ENCODE measurements around the gene CCDC183.

- no peak for TF ChIP-seq RAD21 (conservative IDR thresholded peaks at IDR 0.05)
- TF ChIP-seq, protein P1, sequence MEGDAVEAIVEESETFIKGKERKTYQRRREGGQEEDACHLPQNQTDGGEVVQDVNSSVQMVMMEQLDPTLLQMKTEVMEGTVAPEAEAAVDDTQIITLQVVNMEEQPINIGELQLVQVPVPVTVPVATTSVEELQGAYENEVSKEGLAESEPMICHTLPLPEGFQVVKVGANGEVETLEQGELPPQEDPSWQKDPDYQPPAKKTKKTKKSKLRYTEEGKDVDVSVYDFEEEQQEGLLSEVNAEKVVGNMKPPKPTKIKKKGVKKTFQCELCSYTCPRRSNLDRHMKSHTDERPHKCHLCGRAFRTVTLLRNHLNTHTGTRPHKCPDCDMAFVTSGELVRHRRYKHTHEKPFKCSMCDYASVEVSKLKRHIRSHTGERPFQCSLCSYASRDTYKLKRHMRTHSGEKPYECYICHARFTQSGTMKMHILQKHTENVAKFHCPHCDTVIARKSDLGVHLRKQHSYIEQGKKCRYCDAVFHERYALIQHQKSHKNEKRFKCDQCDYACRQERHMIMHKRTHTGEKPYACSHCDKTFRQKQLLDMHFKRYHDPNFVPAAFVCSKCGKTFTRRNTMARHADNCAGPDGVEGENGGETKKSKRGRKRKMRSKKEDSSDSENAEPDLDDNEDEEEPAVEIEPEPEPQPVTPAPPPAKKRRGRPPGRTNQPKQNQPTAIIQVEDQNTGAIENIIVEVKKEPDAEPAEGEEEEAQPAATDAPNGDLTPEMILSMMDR (IDR thresholded peaks at IDR 0.05; ENCODE audit: poor library complexity, severe bottlenecking) = no peak
- TF ChIP-seq EZH2 (IDR thresholded peaks at IDR 0.05; ENCODE audit: borderline replicate concordance, insufficient read depth, low read length, poor library complexity, severe bottlenecking) = no peak
- TF ChIP-seq EP300 (conservative IDR thresholded peaks at IDR 0.05; ENCODE audit: poor library complexity, severe bottlenecking) = no peak
- TF ChIP-seq POLR2AphosphoS5 (IDR thresholded peaks at IDR 0.05) = no peak
Measured at GRCh38 chr9:136856079-136856476, 59.9 kb downstream of the CCDC183 start.

All from neural cell (in vitro differentiated cells).